GM21825 (cell line): ENCODE data around the gene CCL18.
A peak's percentile ranks its signal among the peaks of the same experiment; 100 is the strongest.
"Not testable (repeated sequence)": the region's sequence is repeated elsewhere in the genome, so short reads cannot be mapped to it uniquely, and the experiment has no call there.

ENCODE experiments used
- ATAC-seq: cut with Tn5 transposase; IDR thresholded peaks from one replicate; pipeline ENCODE4 v1.9.1; 2021; ENCODE audit warnings: mild to moderate bottlenecking, moderate library complexity; ENCODE audit not compliant: unreplicated experiment

CCL18 gene

GRCh38 chr17:36099004-36099403, 34.9 kb downstream of the CCL18 start:
- ATAC-seq, result not testable (repeated sequence)

- peak; percentile 74 for ATAC-seq
These were observed 39.4 kb downstream of the CCL18 start, which contains the start of gene CCL4 for GRCh38 chr17:36103401-36103975. Gene CCL4 (plus strand): TSS chr17:36103827. CDS start chr17:36103906, 79 bp downstream.

- not testable (repeated sequence) for ATAC-seq
These were observed 40.2 kb downstream of the CCL18 start for GRCh38 chr17:36104246-36104645.

- ATAC-seq, result no peak
These were observed 40.7 kb downstream of the CCL18 start for GRCh38 chr17:36104701-36105181.

- ATAC-seq, result no peak
These were observed 41.9 kb downstream of the CCL18 start for GRCh38 chr17:36105781-36106492.

- ATAC-seq, result no peak
These were observed 42.4 kb downstream of the CCL18 start for GRCh38 chr17:36106493-36106835.

- no peak for ATAC-seq
These were observed 43.6 kb downstream of the CCL18 start for GRCh38 chr17:36107660-36108059.

DNA sequence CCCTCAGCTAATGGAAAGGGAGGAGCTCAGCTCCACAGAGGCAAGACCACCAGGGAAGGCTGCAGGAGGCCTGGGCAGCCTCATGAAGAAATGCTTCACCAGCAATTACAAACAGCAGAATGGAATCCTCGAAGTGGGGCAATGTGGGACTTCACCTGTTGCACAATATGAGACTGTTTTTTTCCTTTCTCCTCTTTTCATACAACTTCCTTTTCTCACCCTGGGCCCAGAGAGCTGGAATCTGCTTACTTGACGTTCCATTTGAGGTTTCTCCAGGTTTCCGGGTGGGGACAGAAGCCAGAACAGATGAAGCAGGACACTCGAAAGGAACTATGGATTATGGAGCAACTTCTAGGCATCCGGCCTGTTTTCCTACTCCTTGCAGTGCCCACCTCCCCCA, 44.2 kb downstream of the CCL18 start:
- not testable (repeated sequence) for ATAC-seq

GRCh38 chr17:36111068-36111490, 47.0 kb downstream of the CCL18 start:
- ATAC-seq, result no peak

DNA sequence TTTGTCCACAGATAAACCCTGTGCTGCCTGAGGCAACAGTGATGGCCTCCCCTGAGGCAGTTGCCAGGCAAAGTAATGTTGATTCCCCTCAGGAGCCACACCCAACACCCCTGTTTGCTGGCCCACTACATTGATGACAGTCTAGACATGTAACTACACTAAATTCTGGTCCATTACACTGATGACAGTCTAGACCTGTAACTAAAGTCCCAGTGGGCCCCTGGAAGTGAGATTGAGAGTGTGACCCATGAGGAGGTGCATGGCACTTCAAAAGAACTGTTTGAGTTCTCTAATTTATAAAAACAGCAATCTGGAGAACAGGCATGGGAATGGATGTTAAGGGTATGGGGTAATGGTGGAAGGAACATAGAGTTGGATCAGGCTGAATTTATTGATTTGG, 48.5 kb downstream of the CCL18 start:
- no peak for ATAC-seq

DNA sequence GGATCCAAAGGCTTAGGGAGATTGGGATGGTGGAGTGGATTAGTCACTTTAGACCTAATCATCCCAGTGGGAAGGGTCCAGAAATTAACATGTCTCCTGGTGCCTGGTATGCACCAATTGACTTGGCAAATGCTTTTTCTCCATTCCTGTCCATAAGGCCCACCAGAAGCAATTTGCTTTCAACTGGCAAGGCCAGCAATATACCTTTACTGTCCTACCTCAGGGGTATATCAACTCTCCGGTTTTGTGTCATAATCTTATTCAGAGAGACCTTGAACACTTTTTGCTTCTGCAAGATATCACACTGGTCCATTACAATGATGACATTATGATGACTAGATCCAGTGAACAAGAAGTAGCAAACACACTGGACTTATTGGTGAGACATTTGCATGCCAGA, 49.1 kb downstream of the CCL18 start:
- ATAC-seq, result not testable (repeated sequence)

DNA sequence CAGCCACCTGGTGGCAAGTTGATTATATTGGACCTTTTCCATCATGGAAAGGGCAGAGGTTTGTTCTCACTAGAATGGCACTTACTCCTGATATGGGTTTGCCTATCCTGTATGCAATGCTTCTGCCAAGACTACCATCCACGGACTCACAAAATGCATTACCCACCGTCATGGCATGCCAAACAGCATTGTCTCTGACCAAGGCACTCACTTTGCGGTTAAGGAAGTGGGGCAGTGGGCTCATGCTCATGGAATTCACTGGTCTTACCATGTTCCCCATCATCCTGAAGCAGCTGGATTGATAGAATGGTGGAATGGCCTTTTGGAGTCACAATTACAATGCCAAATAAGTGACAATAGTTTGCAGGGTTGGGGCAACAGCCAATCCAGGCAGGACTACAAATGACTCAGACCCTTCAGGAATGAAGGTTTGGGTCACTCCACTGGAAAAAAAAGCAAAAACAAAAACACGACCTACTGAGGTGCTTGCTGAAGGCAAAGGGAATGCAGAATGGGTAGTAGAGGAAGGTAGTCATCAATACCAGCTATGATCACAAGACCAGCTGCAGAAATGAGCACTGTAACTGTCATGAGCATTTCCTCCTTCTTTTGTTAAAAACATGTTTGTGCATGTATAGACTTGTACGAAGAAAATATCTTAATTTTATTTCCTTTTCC, 51.0 kb downstream of the CCL18 start:
- ATAC-seq, result not testable (repeated sequence)

DNA sequence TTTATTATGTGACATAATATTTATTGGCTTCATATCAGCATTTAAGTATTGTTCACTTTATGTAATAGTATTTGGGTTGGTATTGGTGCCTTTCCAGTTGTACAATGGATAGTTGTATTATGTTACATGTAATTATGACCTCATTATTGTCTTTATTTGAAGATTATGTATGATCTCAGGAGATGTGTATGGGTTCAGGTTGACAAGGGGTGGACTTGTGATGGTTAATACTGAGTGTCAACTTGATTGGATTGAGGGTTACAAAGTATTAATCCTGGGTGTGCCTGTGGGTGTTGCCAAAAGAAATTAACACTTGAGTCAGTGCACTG, 51.5 kb downstream of the CCL18 start:
- not testable (repeated sequence) for ATAC-seq

DNA sequence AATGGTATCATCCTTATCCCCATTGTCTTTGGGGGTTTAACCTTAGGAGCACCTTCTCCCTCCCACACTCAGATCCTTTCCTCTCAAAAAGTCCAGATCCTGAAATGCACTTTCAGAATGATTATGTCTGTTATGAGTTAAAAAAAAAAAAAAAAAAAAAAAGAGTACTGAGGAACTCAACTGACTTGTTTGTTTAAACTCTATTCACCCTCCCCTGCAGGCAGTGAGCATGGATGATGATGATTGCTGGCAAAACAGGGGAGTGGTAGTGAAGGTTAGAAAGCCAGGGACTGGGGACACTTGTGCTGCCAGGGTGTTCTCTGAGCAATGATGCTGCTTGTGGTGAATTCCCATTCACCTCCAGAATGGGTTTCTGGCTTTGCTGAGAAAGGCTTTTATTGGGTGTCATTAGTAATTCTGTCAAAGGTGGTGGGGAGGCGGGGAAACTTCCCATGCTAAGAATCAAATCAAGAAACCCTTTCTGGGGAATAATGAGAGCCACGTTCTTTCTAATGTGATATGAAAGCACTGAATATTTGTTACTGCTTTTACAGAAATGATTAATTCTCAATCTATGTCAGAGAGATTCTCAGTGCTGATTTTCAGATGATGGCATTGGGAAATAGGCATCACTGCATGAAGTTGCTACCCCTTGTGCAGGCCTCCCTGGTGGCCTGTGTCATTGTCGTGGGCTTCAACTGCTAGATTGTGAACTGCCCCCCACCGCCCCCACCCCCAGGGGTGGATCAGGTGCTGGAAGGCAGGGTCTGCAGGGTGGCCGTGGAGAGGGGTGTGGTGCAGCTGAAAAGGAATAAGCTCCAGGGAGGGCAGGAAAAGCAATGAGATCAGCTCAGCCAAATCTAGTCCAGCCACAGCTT, 53.7 kb downstream of the CCL18 start:
- ATAC-seq, result no peak

DNA sequence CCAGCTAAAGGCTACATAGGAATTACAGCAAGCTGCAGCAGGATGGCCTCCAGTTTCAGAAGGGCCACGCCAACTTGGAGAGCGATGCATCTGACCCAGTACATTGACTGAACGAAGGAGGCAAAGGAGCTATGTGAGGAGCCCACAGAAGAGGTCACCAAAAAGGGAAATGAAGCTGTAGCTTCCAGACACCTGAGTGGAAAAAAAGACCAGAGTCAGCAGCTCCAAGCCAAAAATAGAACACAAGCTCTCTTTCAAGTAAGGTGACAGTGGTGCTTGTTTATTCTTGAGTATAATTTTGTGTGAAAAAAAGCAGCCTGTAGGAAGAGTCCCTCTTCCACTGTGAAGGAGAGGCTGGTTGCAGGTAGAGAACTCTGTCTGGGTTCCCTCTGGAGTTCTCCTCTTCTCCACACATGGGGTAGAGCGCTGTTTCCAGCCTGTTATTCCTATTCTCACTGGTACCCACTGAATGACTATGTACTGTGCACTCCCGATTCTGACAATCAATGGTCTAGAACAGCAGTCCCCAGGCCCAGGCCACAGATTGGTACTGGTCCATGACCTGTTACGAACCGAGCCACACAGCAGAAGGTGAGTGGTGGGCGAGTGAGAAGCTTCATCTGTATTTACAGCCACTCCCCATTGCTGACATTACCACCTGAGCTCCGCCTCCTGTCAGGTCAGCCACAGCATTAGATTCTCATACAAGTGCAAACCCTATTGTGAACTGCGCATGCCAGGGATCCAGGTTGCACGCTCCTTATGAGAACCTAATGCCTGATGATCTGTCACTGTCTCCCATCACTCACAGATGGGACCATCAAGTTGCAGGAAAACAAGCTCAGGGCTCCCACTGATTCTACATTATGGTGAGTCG, 54.6 kb downstream of the CCL18 start:
- no peak for ATAC-seq

DNA sequence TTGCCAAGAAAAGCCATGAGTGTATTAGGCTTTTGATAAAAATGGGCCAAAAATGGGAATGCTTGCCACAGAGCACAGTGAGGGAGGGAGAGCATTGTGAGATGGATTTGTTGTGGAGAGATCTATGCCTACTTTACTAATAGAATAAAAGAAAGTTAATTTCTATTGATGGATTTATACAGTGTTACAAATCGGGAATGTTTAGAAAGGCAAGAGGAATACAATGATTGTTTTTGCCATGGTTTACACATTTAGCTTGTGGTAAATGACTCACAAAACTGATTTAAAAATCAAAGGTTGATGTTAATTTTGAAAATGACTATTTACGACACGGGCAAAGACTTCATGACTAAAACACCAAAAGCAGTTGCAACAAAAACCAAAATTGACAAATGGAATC, 56.1 kb downstream of the CCL18 start:
- ATAC-seq, result no peak

GRCh38 chr17:36121099-36121498, 57.0 kb downstream of the CCL18 start:
- ATAC-seq, result not testable (repeated sequence)
